Body of pancreas (tissue), 4 donors: ENCODE measurements around the gene EMX1.

Source experiments
- POLR2A ChIP-seq, 3 donors: fragments of 450-650 bp; IDR thresholded peaks; one replicate each; pipeline ENCODE4 v1.6.1; 2016; ENCODE audit warnings: antibody characterized with exemption in 3 of 3, mild to moderate bottlenecking in 2 of 3
- TF ChIP-seq, protein P1 (sequence below), 7 experiments: fragments of 450-650 bp in 4 of 7; fragments of 200-600 bp in 3 of 7; sonication (generic) in 3 of 7; IDR thresholded peaks; one replicate each; pipeline ENCODE4 v1.5.1; 2016 to 2019; ENCODE audit warnings: antibody characterized with exemption in 7 of 7

DNA sequence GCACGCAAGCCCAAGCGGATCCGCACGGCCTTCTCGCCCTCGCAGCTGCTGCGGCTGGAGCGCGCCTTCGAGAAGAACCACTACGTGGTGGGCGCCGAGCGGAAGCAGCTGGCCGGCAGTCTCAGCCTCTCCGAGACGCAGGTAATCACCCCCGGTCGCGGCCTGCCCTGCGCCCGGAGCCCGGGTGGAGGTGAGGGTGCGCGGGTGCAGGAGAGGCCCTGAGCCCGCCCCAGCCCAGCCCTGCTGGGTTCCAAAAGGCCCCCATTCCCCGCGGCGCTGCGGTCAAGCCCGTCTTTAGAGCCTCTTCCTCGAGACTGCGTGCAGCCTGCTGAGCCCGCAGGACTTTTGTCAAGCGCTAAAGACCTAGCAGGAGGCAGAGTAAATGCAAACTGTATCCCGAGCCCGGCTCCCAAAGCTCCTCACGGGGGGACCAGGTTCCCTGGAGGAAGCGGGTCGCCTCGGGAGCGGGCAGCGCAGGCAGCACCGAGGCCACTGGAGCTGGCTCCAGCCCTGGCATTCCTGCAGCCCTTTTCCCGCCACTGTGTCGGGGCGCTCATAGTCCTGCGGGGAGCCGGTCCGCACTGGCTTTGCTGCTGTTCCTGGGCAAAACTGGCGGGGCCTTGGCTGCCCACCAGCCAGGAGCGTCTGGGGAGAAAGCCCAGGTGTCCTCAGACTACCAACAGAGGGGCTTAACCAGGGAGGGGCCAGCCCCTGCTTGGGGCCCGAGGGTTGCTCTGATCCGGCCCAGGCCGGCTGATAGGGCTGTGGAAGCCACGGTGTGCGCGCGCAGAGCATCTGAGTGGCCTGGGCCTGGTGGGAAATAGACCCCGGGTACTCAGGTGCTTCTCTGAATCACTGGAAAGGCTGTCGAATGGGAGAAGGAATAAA lies 7.3 kb downstream of the EMX1 start:
- TF ChIP-seq, protein P1, sequence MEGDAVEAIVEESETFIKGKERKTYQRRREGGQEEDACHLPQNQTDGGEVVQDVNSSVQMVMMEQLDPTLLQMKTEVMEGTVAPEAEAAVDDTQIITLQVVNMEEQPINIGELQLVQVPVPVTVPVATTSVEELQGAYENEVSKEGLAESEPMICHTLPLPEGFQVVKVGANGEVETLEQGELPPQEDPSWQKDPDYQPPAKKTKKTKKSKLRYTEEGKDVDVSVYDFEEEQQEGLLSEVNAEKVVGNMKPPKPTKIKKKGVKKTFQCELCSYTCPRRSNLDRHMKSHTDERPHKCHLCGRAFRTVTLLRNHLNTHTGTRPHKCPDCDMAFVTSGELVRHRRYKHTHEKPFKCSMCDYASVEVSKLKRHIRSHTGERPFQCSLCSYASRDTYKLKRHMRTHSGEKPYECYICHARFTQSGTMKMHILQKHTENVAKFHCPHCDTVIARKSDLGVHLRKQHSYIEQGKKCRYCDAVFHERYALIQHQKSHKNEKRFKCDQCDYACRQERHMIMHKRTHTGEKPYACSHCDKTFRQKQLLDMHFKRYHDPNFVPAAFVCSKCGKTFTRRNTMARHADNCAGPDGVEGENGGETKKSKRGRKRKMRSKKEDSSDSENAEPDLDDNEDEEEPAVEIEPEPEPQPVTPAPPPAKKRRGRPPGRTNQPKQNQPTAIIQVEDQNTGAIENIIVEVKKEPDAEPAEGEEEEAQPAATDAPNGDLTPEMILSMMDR (IDR thresholded peaks at IDR 0.05) = no peak
- no peak for TF ChIP-seq POLR2A (IDR thresholded peaks at IDR 0.05)
